ENCODE results near the gene RLF.

DNA sequence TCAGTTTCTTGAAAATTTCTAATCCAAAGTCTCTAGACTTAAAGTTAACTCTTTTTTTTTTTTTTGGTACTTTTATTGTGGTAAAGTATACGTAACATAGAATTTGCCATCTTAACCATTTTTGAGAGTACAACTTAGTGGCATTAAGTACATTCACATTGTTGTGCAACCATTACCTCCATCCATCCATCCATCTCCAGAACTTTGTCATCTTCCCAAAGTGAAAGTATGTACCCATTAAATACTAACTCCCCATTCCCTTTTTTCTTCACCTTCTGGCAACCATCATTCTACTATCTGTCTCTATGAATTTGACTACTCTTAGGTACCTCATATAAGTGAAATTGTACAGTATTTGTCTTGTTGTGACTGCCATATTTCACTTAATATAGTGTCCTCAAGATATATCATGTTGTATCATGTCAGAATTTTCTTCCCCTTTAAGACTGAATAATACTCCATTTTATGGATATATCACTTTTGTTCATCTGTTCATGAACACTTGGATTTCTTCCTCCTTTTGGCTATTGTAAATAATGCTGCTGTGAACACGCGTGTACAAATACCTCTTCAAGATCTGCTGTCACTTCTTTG is 18.4 kb downstream of the RLF start:
- TF ChIP-seq, protein P1, sequence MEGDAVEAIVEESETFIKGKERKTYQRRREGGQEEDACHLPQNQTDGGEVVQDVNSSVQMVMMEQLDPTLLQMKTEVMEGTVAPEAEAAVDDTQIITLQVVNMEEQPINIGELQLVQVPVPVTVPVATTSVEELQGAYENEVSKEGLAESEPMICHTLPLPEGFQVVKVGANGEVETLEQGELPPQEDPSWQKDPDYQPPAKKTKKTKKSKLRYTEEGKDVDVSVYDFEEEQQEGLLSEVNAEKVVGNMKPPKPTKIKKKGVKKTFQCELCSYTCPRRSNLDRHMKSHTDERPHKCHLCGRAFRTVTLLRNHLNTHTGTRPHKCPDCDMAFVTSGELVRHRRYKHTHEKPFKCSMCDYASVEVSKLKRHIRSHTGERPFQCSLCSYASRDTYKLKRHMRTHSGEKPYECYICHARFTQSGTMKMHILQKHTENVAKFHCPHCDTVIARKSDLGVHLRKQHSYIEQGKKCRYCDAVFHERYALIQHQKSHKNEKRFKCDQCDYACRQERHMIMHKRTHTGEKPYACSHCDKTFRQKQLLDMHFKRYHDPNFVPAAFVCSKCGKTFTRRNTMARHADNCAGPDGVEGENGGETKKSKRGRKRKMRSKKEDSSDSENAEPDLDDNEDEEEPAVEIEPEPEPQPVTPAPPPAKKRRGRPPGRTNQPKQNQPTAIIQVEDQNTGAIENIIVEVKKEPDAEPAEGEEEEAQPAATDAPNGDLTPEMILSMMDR (IDR thresholded peaks at IDR 0.05; ENCODE audit: low read length) = no peak
- TF ChIP-seq EZH2 (IDR thresholded peaks at IDR 0.05; ENCODE audit: borderline replicate concordance, low read length) = no peak
